ENCODE results near the gene RHOD.

DNA sequence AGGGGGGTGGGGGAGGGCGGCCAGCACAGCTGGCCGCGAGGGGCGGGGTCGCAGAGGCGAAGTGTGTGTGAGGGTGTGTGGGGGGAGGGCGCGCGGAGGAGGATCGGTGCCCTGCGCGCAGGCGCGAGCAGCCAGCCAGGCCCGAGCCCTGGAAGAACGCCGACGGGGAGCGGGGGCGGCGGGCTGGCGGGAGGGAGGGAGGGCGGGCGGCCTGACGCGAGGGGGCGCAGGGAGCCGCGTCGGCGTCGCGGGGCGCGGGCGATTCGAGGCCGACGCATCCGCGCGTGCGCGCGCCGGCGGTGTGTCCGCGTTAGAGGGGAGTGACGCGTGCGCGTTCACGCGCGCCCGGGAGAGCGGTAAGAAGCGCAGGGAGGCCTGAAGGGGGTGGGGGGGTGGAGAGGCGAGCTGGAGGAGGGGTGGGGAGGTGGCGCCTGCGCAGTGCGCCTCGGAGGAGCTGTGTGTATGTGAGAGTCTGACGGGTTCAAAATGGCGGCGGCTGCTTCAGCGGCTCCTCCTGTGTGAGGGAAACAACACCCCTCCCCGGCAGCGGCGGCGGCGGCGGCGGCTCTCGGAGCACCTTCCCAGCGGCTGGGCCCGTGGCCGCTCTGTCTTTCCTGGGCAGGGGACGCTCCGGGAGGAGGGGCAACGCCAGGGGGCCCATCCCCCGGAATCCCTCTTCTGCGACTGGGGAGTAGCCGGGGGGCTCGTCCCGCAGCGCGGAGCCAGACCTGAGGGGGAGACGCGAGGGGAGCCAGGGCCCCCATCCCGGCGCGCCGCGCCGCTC is 62.3 kb downstream of the RHOD start, which contains the start of gene KDM2A:
- TF ChIP-seq CTCF (IDR thresholded peaks at IDR 0.05): no peak
- no peak for TF ChIP-seq POLR2A (IDR thresholded peaks at IDR 0.05)
